WERI-Rb-1 (cell line): ENCODE data around the gene IRF2BP1.

Experiments used
- DNase-seq: peaks from one replicate; pipeline ENCODE4 v3.0.0-alpha.2; 2020
- H3K27ac ChIP-seq: fragments of 250-450 bp; sonication (Bioruptor Pico); 2 replicates; pipeline ENCODE4 v1.5.1; 2020; ENCODE audit warnings: mild to moderate bottlenecking, moderate library complexity
- H3K27me3 ChIP-seq: fragments of 250-450 bp; sonication (Bioruptor Pico); 2 replicates; pipeline ENCODE4 v1.5.1; 2021; ENCODE audit warnings: mild to moderate bottlenecking, low read depth, moderate library complexity; ENCODE audit not compliant: insufficient read depth, severe bottlenecking
- H3K36me3 ChIP-seq: fragments of 250-450 bp; sonication (Bioruptor Pico); 2 replicates; pipeline ENCODE4 v1.5.1; 2020; ENCODE audit warnings: mild to moderate bottlenecking, moderate library complexity
- H3K4me3 ChIP-seq: 2 replicates; pipeline ENCODE4 v1.5.1; 2011; ENCODE audit warnings: low read depth, mild to moderate bottlenecking, control low read depth, low read length
- H3K9me3 ChIP-seq: fragments of 250-450 bp; sonication (Bioruptor Pico); 2 replicates; pipeline ENCODE4 v1.5.1; 2021; ENCODE audit warnings: mild to moderate bottlenecking, moderate library complexity; ENCODE audit not compliant: severe bottlenecking
- TF ChIP-seq, protein P1 (sequence below): IDR thresholded peaks from 2 replicates; pipeline ENCODE4 v1.5.1; 2011; ENCODE audit warnings: low read depth, mild to moderate bottlenecking, control low read depth, inconsistent platforms, low read length

Gene IRF2BP1

DNA sequence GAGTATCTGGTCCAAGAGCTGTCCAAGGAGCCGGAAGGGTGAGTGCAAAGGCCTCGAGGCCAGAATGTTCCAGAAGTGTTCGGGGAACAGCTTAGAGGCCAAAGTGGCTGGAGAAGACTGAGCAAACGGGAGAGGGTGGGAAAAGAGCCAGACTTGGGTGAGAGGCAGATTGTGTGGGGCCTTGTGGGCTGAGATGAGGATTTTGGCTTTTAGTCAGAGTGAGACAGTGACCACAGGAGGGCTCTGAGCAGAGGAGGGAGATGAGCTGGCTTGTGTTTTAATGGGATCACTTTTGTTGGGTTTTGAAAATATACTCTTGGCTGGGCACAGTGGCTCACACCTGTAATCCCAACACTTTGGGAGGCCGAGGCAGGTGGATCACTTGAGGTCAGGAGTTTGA, 23.0 kb upstream of the IRF2BP1 start:
- TF ChIP-seq, protein P1, sequence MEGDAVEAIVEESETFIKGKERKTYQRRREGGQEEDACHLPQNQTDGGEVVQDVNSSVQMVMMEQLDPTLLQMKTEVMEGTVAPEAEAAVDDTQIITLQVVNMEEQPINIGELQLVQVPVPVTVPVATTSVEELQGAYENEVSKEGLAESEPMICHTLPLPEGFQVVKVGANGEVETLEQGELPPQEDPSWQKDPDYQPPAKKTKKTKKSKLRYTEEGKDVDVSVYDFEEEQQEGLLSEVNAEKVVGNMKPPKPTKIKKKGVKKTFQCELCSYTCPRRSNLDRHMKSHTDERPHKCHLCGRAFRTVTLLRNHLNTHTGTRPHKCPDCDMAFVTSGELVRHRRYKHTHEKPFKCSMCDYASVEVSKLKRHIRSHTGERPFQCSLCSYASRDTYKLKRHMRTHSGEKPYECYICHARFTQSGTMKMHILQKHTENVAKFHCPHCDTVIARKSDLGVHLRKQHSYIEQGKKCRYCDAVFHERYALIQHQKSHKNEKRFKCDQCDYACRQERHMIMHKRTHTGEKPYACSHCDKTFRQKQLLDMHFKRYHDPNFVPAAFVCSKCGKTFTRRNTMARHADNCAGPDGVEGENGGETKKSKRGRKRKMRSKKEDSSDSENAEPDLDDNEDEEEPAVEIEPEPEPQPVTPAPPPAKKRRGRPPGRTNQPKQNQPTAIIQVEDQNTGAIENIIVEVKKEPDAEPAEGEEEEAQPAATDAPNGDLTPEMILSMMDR: no peak
- no peaks in the 10 kb centered on the region for H3K36me3 ChIP-seq
- H3K4me3 ChIP-seq: no peak overlapping the region

DNA sequence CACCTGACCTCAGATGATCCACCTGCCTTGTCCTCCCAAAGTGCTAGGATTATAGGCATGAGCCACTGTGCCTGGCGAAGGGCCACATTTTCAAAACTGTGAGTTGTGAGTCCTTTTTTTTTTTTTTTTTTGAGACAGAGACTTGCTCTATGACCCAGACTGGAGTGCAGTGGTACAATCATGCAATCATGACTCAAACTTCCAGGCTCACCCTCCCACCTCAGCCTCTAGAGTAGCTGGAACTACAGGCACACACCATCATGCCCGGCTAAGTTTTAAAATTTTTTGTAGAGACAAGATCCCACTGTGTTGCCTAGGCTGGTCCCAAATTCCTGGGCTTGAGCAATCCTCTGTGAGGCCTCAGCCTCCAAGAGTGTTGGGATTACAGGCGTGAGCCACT, 20.3 kb upstream of the IRF2BP1 start:
- Histone ChIP-seq H3K9me3 (no peaks in the 10 kb centered on the region), H3K36me3 (peaks cover under 1% of the 10 kb centered on the region; the same call in 1 of the 2 replicates), H3K27me3 (no peaks in the 10 kb centered on the region), H3K27ac (no peak overlapping the region), H3K4me3 (no peak overlapping the region)
- TF ChIP-seq, protein P1: no peak
- no peak for DNase-seq

More for the DNA sequence above, 23.0 kb upstream of the IRF2BP1 start:
- Histone ChIP-seq H3K27ac (no peak overlapping the region), H3K9me3 (no peaks in the 10 kb centered on the region), H3K27me3 (no peaks in the 10 kb centered on the region)
- DNase-seq: no peak

DNA sequence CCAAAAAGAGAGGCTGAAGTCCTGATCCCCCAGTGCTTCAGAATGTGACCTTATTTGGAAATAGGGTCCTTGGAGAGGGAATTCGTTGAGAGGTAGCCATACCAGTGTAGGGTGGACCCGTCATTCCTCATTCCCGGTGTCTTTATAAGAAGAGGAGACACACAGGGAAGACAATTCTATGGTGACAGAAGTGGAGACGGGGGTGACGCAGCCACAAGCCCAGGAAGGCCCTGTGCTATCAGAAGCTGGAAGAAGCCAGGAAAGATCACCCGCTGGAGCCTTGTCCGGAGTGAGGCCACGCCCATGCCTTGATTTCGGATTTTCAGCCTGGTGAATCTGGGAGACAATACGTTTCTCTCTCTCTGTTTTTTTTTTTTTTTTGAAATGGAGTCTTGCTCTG, 19.1 kb upstream of the IRF2BP1 start:
- H3K27ac ChIP-seq: no peak overlapping the region
- H3K36me3 ChIP-seq: peaks cover 10% of the 10 kb centered on the region
- no peak overlapping the region for H3K4me3 ChIP-seq
- H3K9me3 ChIP-seq: no peaks in the 10 kb centered on the region
- DNase-seq: no peak
- TF ChIP-seq, protein P1: no peak
- no peaks in the 10 kb centered on the region for H3K27me3 ChIP-seq

DNA sequence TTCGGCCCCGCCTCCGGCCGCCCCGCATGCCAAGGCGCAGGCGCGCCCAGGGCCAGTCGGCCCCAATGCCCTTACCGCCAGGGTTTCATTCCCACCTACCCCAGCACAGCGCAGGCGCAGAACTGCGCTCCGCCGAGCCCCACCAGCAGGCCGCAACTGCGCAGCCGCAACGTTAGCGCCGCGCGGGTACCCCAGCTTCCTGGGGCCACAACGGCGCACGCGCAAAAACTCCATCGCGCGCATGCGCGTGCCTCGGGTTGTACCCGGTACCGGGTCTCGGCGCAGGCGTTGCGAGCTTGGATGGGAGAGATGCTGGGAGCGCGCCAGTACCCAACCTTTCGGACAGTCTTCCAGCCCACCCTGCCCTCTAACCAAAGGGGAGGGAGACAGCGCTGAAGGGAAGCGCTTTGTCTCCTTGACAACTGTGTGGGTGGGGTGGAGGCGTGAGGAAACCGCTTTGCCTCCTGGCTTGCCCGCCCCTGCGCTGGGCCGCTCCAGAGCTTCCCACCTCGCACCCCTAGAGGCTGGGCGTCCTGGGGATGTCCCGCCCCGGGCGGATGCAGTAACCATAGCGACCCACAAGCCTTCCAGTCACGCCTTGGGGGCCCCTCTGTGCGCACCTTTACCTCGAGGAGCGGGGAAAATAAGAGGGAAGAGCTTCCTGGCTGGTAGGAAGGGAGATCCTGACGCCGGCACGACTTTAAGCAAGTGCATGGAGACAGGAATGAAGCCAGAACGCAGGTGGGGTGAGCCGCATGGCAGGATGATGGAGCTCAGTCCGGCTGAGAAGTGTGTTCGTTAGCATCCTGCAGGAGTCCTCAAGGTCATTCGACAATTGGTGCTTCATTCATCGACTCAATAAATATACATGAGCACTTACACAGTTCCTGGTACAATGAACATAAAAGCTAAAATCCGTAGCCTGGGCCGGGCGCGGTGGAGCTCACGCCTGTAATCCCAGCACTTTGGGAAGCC, 17.0 kb upstream of the IRF2BP1 start:
- H3K36me3 ChIP-seq: peaks cover 31% of the 10 kb centered on the region
- H3K27ac ChIP-seq: peak overlapping the region; percentile 59
- DNase-seq: peak; percentile 98
- TF ChIP-seq, protein P1: no peak
- no peaks in the 10 kb centered on the region for H3K9me3 ChIP-seq
- H3K4me3 ChIP-seq: peak overlapping the region; percentile 88
- no peaks in the 10 kb centered on the region for H3K27me3 ChIP-seq

DNA sequence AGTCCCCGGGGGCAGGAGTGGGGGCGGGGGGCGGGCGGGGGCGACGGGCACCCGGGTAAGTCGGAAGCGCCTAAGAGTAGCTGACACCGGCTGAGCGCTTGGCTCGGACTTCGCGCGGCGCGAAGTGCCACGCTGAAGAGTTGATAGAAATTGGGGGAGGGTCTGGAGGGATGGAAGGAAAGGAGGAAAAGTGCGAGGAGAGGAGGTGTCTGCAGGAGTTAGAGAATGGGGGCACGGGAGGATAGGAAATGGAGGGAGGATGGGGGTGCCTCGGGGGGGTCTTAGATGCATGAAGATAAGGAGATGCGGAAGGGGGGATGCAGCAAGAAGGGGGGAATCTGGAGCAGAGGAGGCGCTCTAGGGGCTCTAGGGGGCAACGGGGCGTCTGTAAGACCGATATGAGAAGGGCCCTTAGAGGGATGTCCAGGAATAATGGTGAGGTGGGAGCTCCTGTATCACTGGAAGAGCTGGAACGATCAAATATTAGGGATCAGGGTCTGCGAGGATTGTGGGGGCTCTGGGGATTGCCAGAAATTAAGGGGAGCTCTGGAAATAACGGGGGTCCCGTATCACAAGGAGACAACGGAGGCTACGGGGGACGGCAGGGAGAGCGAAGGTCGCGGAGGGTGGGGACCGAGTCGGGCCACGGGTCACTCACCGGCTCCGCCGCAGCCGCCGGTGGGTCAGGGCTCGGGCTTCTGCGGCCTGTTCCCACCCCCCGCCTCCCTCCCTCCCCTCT, 16.1 kb upstream of the IRF2BP1 start, which contains the start of gene MYPOP:
Gene MYPOP (minus strand): TSS at position 702 of the 739 bp plus-strand sequence. CDS start 840 bp downstream, outside the sequence.
- Histone ChIP-seq H3K9me3 (no peaks in the 10 kb centered on the region), H3K27ac (peak within 1 kb of the TSS; percentile 60), H3K27me3 (no peaks in the 10 kb centered on the region), H3K36me3 (peaks cover 36% of the 10 kb centered on the region), H3K4me3 (peak within 1 kb of the TSS; percentile 88)
- no peak for DNase-seq
- TF ChIP-seq, protein P1: no peak
